NCI-H510A (cell line): ENCODE measurements around the gene PCA3.

ENCODE experiments used
- DNase-seq: peaks from one replicate; lab custom pipeline; 2025; lab: John Stamatoyannopoulos, UW

PCA3 gene

GRCh38 chr9:76756941-76757673, 7.1 kb upstream of the PCA3 start:
- DNase-seq, result no peak

GRCh38 chr9:76758476-76758875, 5.8 kb upstream of the PCA3 start:
- no peak for DNase-seq

- peak; percentile 66 for DNase-seq
Measured at GRCh38 chr9:76759732-76760131, 4.5 kb upstream of the PCA3 start.

GRCh38 chr9:76761448-76761847, 2.8 kb upstream of the PCA3 start:
- no peak for DNase-seq

- no peak for DNase-seq
Measured at GRCh38 chr9:76766126-76766525, 1.9 kb downstream of the PCA3 start.

- no peak for DNase-seq
Measured at GRCh38 chr9:76772686-76773445, 8.6 kb downstream of the PCA3 start.

GRCh38 chr9:76784881-76785280, 20.6 kb downstream of the PCA3 start:
- no peak for DNase-seq

GRCh38 chr9:76785501-76785900, 21.3 kb downstream of the PCA3 start:
- no peak for DNase-seq

GRCh38 chr9:76787677-76788076, 23.4 kb downstream of the PCA3 start:
- DNase-seq, result no peak

GRCh38 chr9:76789840-76790239, 25.6 kb downstream of the PCA3 start:
- no peak for DNase-seq

GRCh38 chr9:76793784-76794431, 29.7 kb downstream of the PCA3 start:
- no peak for DNase-seq

GRCh38 chr9:76796296-76796695, 32.1 kb downstream of the PCA3 start:
- DNase-seq, result no peak

GRCh38 chr9:76798527-76798926, 34.3 kb downstream of the PCA3 start:
- DNase-seq, result no peak

GRCh38 chr9:76799473-76799872, 35.2 kb downstream of the PCA3 start:
- no peak for DNase-seq

- DNase-seq, result no peak
Measured at GRCh38 chr9:76800901-76801300, 36.7 kb downstream of the PCA3 start.

GRCh38 chr9:76803083-76803482, 38.8 kb downstream of the PCA3 start:
- no peak for DNase-seq

- DNase-seq, result no peak
Measured at GRCh38 chr9:76803762-76804161, 39.5 kb downstream of the PCA3 start.

GRCh38 chr9:76808636-76809035, 44.4 kb downstream of the PCA3 start:
- DNase-seq, result no peak

GRCh38 chr9:76810377-76810957, 46.2 kb downstream of the PCA3 start:
- peak; percentile 32 for DNase-seq

GRCh38 chr9:76812591-76812990, 48.4 kb downstream of the PCA3 start:
- no peak for DNase-seq

GRCh38 chr9:76817489-76817888, 53.3 kb downstream of the PCA3 start:
- DNase-seq, result no peak

- no peak for DNase-seq
Measured at GRCh38 chr9:76818271-76818670, 54.0 kb downstream of the PCA3 start.

GRCh38 chr9:76820431-76820830, 56.2 kb downstream of the PCA3 start:
- no peak for DNase-seq
